GM12878 (cell line): ENCODE measurements around the gene SORBS1.

ENCODE experiments used
- MXI1 ChIP-seq: fragments of 150-350 bp; IDR thresholded peaks from 2 replicates; pipeline ENCODE4 v1.6.1; 2011; ENCODE audit warnings: low read depth, mild to moderate bottlenecking, inconsistent platforms, low read length, improper control_type of control experiment
- POLR2A ChIP-seq: IDR thresholded peaks from 2 replicates; pipeline ENCODE4 v1.6.1; 2011; ENCODE audit warnings: low read depth, mild to moderate bottlenecking, low read length
- ZSCAN29 ChIP-seq: fragments of 450-650 bp; IDR thresholded peaks from 2 replicates; pipeline ENCODE4 v1.6.1; 2017; ENCODE audit warnings: mild to moderate bottlenecking, moderate library complexity

GRCh38 chr10:95450188-95450587 lies 111.0 kb downstream of the SORBS1 start:
- TF ChIP-seq MXI1 (no peak), ZSCAN29 (no peak), POLR2A (no peak)
